H9 (cell line): Measurements from ENCODE around the gene MAP3K5. TPM values are rescaled to one million over a fixed set of nuclear protein-coding genes. Genes with fewer than 3 reads are reported as not detected.
A peak's percentile ranks its signal among the peaks of the same experiment; 100 is the strongest.

Experiments used
- DNase-seq: peaks from one replicate; pipeline ENCODE4 v3.0.0-alpha.2; 2017
- H2AFZ ChIP-seq: one replicate; pipeline ENCODE4 v1.6.1; 2013; ENCODE audit warnings: mild to moderate bottlenecking, low read length, control low read depth, moderate library complexity
- H2AK5ac ChIP-seq: 2 replicates; pipeline ENCODE4 v1.6.1; 2013; ENCODE audit warnings: low read length, control low read depth, mixed read lengths; ENCODE audit not compliant: insufficient read length
- H2BK120ac ChIP-seq: one replicate; pipeline ENCODE4 v1.6.1; 2013; ENCODE audit warnings: low read depth, mild to moderate bottlenecking, low read length, control low read depth, inconsistent platforms; ENCODE audit not compliant: poor library complexity, severe bottlenecking
- H2BK12ac ChIP-seq: 2 replicates; pipeline ENCODE4 v1.6.1; 2013; ENCODE audit warnings: low read length, control low read depth, mixed read lengths, low read depth; ENCODE audit not compliant: insufficient read length
- H2BK15ac ChIP-seq: 2 replicates; pipeline ENCODE4 v1.6.1; 2013; ENCODE audit warnings: low read depth, low read length, control low read depth
- H2BK20ac ChIP-seq: one replicate; pipeline ENCODE4 v1.6.1; 2013; ENCODE audit warnings: low read depth, mild to moderate bottlenecking, low read length, control low read depth, inconsistent platforms; ENCODE audit not compliant: poor library complexity, severe bottlenecking
- H2BK5ac ChIP-seq: 2 replicates; pipeline ENCODE4 v1.6.1; 2013; ENCODE audit warnings: low read length, control low read depth, mixed read lengths; ENCODE audit not compliant: insufficient read length
- H3K14ac ChIP-seq: 2 replicates; pipeline ENCODE4 v1.6.1; 2013; ENCODE audit warnings: low read length, control low read depth; ENCODE audit not compliant: insufficient read depth
- H3K18ac ChIP-seq: 2 replicates; pipeline ENCODE4 v1.6.1; 2013; ENCODE audit warnings: low read depth, mild to moderate bottlenecking, mixed read lengths, low read length, control low read depth; ENCODE audit not compliant: insufficient read length
- H3K23ac ChIP-seq: 2 replicates; pipeline ENCODE4 v1.6.1; 2013; ENCODE audit warnings: low read length, control low read depth, mixed read lengths, low read depth; ENCODE audit not compliant: insufficient read length
- H3K23me2 ChIP-seq: 2 replicates; pipeline ENCODE4 v1.6.1; 2013; ENCODE audit warnings: low read depth, mild to moderate bottlenecking, mixed read lengths, low read length, control low read depth; ENCODE audit not compliant: insufficient read length, poor library complexity, severe bottlenecking
- H3K27ac ChIP-seq: 2 replicates; pipeline ENCODE4 v1.5.1; 2013; ENCODE audit warnings: low read length, control low read depth, mixed read lengths, low read depth; ENCODE audit not compliant: insufficient read length
- H3K27me3 ChIP-seq: 2 replicates; pipeline ENCODE4 v1.6.1; 2013; ENCODE audit warnings: low read length, control low read depth, inconsistent platforms; ENCODE audit not compliant: insufficient read depth
- H3K4ac ChIP-seq: 2 replicates; pipeline ENCODE4 v1.6.1; 2013; ENCODE audit warnings: low read depth, mild to moderate bottlenecking, control low read depth, inconsistent platforms, low read length, moderate library complexity
- H3K4me1 ChIP-seq: 2 replicates; pipeline ENCODE4 v1.6.1; 2013; ENCODE audit warnings: low read length, control low read depth, inconsistent platforms; ENCODE audit not compliant: insufficient read depth
- H3K4me2 ChIP-seq: 2 replicates; pipeline ENCODE4 v1.6.1; 2013; ENCODE audit warnings: low read length, control low read depth, mixed read lengths; ENCODE audit not compliant: insufficient read length, insufficient read depth
- H3K56ac ChIP-seq: 2 replicates; pipeline ENCODE4 v1.6.1; 2013; ENCODE audit warnings: low read depth, mild to moderate bottlenecking, mixed read lengths, low read length, control low read depth; ENCODE audit not compliant: insufficient read length
- H3K79me1 ChIP-seq: 2 replicates; pipeline ENCODE4 v1.6.1; 2013; ENCODE audit warnings: low read depth, mild to moderate bottlenecking, moderate library complexity, low read length, control low read depth, inconsistent platforms; ENCODE audit not compliant: insufficient read depth, poor library complexity, severe bottlenecking
- H3K79me2 ChIP-seq: 2 replicates; pipeline ENCODE4 v1.6.1; 2013; ENCODE audit warnings: low read length, control low read depth, inconsistent platforms; ENCODE audit not compliant: insufficient read depth
- H3K9ac ChIP-seq: 2 replicates; pipeline ENCODE4 v1.6.1; 2013; ENCODE audit warnings: low read length, control low read depth, mixed read lengths; ENCODE audit not compliant: insufficient read length; ENCODE audit errors: extremely low read depth
- H3K9me3 ChIP-seq: one replicate; pipeline ENCODE4 v1.6.1; 2013; ENCODE audit warnings: low read depth, low read length, inconsistent platforms; ENCODE audit not compliant: control insufficient read depth
- H3T11ph ChIP-seq: one replicate; pipeline ENCODE4 v1.6.1; 2013; ENCODE audit warnings: mild to moderate bottlenecking, low read length, control low read depth, inconsistent platforms
- H4K20me1 ChIP-seq: one replicate; pipeline ENCODE4 v1.6.1; 2013; ENCODE audit not compliant: control insufficient read depth, insufficient read length, insufficient read depth
- H4K5ac ChIP-seq: 2 replicates; pipeline ENCODE4 v1.6.1; 2013; ENCODE audit warnings: low read depth, mild to moderate bottlenecking, mixed read lengths, low read length, control low read depth; ENCODE audit not compliant: insufficient read length
- H4K8ac ChIP-seq: replicated peaks from 2 replicates; pipeline ENCODE4 v1.6.1; 2013; ENCODE audit warnings: low read length, control low read depth, mixed read lengths, low read depth; ENCODE audit not compliant: insufficient read length
- H4K91ac ChIP-seq: 2 replicates; pipeline ENCODE4 v1.6.1; 2013; ENCODE audit warnings: low read depth, mild to moderate bottlenecking, moderate library complexity, mixed read lengths, low read length, control low read depth; ENCODE audit not compliant: insufficient read length
- H3K27ac Mint-ChIP-seq, 3 experiments: 2 replicates in 2 of 3; 3 replicates in 1 of 3; pipeline ENCODE4 v1.8.0; 2020 to 2021; ENCODE audit warnings: mixed read lengths in 3 of 3, mild to moderate bottlenecking in 1 of 3, moderate library complexity in 1 of 3
- H3K27me3 Mint-ChIP-seq: 2 replicates; pipeline ENCODE4 v1.8.0; 2021; ENCODE audit warnings: low read depth, mild to moderate bottlenecking, moderate library complexity, mixed read lengths
- H3K36me3 Mint-ChIP-seq, 3 experiments: 2 replicates in 2 of 3; 3 replicates in 1 of 3; pipeline ENCODE4 v1.8.0; 2020 to 2021; ENCODE audit warnings: low read depth in 3 of 3, mixed read lengths in 3 of 3; ENCODE audit not compliant: insufficient read depth in 1 of 3
- H3K4me1 Mint-ChIP-seq, 2 experiments: 2 replicates each; pipeline ENCODE4 v1.8.0; 2020; ENCODE audit warnings: mixed read lengths in 2 of 2
- H3K4me3 Mint-ChIP-seq, 2 experiments: 2 replicates in 1 of 2; 3 replicates in 1 of 2; pipeline ENCODE4 v1.8.0; 2020 to 2021; ENCODE audit warnings: mild to moderate bottlenecking in 2 of 2, mixed read lengths in 2 of 2, moderate library complexity in 1 of 2
- H3K9me3 Mint-ChIP-seq, 2 experiments: 2 replicates in 1 of 2; 3 replicates in 1 of 2; pipeline ENCODE4 v1.8.0; 2020; ENCODE audit warnings: mild to moderate bottlenecking in 2 of 2, mixed read lengths in 2 of 2, moderate library complexity in 1 of 2
- CTCF ChIP-seq: fragments of 200-600 bp; sonication (generic); conservative IDR thresholded peaks from 3 replicates; pipeline ENCODE4 v1.8.0; 2021; ENCODE audit warnings: antibody characterized with exemption, mild to moderate bottlenecking
- WGBS: extraction: QIAGEN DNeasy Blood & Tissue Kit; methylation state at CpG from one replicate; pipeline ENCODE4 v1.1.7; 2013; ENCODE audit warnings: missing lambda C conversion rate, low lambda C conversion rate, mixed read lengths; ENCODE audit not compliant: insufficient read length; ENCODE audit errors: extremely low coverage; 5-methylcytosine and 5-hydroxymethylcytosine counted together
- total RNA-seq: library from RNA; stranded (reverse); gene quantifications from 2 replicates; pipeline ENCODE4 v1.2.1, GENCODE V29; 2021

MAP3K5 gene
- total RNA-seq, 1 experiment from 2014 or later: 1.6 TPM

- no peaks in the 10 kb centered on the region for H3K36me3 Mint-ChIP-seq
Measured at GRCh38 chr6:136740050-136740974, 52.0 kb downstream of the MAP3K5 start.

More at GRCh38 chr6:136740050-136740974, 52.0 kb downstream of the MAP3K5 start:
- H3K4ac ChIP-seq: no peak overlapping the region
- H2BK15ac ChIP-seq: no peak overlapping the region
- Mint-ChIP-seq H3K27me3 (no peaks in the 10 kb centered on the region), H3K4me3 (no peak overlapping the region), H3K4me1 (peaks cover 5 to 13% of the 10 kb centered on the region in 2 experiments), H3K9me3 (no peaks in the 10 kb centered on the region), H3K27ac (peak overlapping the region in 1 of 3 experiments; percentile 6; a peak in 1 of 7 replicates)
- H3K56ac ChIP-seq: no peak overlapping the region
- no peak overlapping the region for H2BK20ac ChIP-seq
- H4K8ac ChIP-seq: no peak overlapping the region
- H3K23me2 ChIP-seq: no peaks in the 10 kb centered on the region
- no peak overlapping the region for H4K5ac ChIP-seq
- no peak overlapping the region for H2AK5ac ChIP-seq
- H3K23ac ChIP-seq: no peak overlapping the region
- H2BK120ac ChIP-seq: no peak overlapping the region
- H3K9me3 ChIP-seq: no peaks in the 10 kb centered on the region
- H3K27ac ChIP-seq: no peak overlapping the region
- H3K79me1 ChIP-seq: no peaks in the 10 kb centered on the region
- TF ChIP-seq CTCF: no peak
- H4K91ac ChIP-seq: no peak overlapping the region
- H3K4me1 ChIP-seq: no peaks in the 10 kb centered on the region
- no peak overlapping the region for H2BK5ac ChIP-seq
- H3K14ac ChIP-seq: no peak overlapping the region
- H3T11ph ChIP-seq: no peak overlapping the region
- no peaks in the 10 kb centered on the region for H4K20me1 ChIP-seq
- H3K18ac ChIP-seq: no peak overlapping the region
- no peaks in the 10 kb centered on the region for H3K27me3 ChIP-seq
- no peak overlapping the region for H3K4me2 ChIP-seq
- H3K79me2 ChIP-seq: no peaks in the 10 kb centered on the region
- WGBS: no CpG with 5 or more reads among the region's 10 CpGs
- H2BK12ac ChIP-seq: no peak overlapping the region
- no peak overlapping the region for H3K9ac ChIP-seq
- DNase-seq: no peak
- H2AFZ ChIP-seq: no peak overlapping the region
